OCI-LY3 (cell line): ENCODE measurements around the gene ZNF565.

Experiments used
- CTCF ChIP-seq: fragments of 200-600, 300-600 bp; sonication (generic); IDR thresholded peaks from 2 replicates; pipeline ENCODE4 v1.5.1; 2014; ENCODE audit warnings: antibody characterized with exemption, low read length, low read depth
- EZH2phosphoT487 ChIP-seq: fragments of 200-600 bp; shearing (Covaris generic); IDR thresholded peaks from 2 replicates; pipeline ENCODE4 v1.6.1; 2018; ENCODE audit warnings: antibody characterized with exemption, mixed run types, low read depth

- TF ChIP-seq CTCF (no peak), EZH2phosphoT487 (no peak)
These were observed 10.9 kb upstream of the ZNF565 start for GRCh38 chr19:36225219-36225892.
